ENCODE measurements around the gene RTN4IP1.

DNA sequence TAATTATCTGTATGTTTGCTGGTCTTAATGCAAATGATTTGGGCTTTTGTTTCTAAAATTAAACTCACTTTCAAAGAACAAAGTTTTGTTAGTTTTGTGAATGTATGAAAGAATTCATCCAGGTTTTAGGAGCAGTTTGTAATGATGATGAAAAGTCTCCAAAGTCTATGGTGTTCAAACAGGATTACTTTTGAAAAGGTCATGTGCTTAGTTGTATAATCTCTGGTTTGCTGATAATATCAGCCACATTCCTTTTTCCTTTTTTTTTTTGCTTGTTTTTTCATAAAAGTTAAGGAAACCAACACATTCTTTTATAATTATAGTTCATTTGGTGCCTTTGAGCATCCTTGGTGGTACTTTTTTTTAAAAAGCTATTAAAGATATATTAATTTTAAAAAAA is 88.9 kb downstream of the RTN4IP1 start:
- TF ChIP-seq CTCF (IDR thresholded peaks at IDR 0.05 in 2 of 3, conservative IDR thresholded peaks at IDR 0.05 in 1 of 3; ENCODE audit: control insufficient read depth in 2 of 3, extremely low read depth in 1 of 3, insufficient read depth in 1 of 3, low read depth in 3 of 3, low read length in 3 of 3) (no peak), EGR1 (IDR thresholded peaks at IDR 0.05; ENCODE audit: borderline replicate concordance in 1 of 2, low read depth in 2 of 2, low read length in 2 of 2) (no peak), SRF (IDR thresholded peaks at IDR 0.05; ENCODE audit: low read depth in 2 of 2, low read length in 2 of 2) (no peak), EP300 (IDR thresholded peaks at IDR 0.05; ENCODE audit: borderline replicate concordance in 1 of 2, control insufficient read depth in 1 of 2, low read depth in 2 of 2, low read length in 2 of 2) (no peak), CEBPB (IDR thresholded peaks at IDR 0.05; ENCODE audit: borderline replicate concordance in 1 of 2, low read depth in 2 of 2, low read length in 2 of 2) (no peak), TAF1 (IDR thresholded peaks at IDR 0.05; ENCODE audit: borderline replicate concordance, low read depth, low read length) (no peak), POLR2A (IDR thresholded peaks at IDR 0.05; ENCODE audit: low read depth, low read length) (no peak), EZH2 (IDR thresholded peaks at IDR 0.05; ENCODE audit: borderline replicate concordance, control insufficient read depth, low read depth, low read length) (no peak), IKZF1 (conservative IDR thresholded peaks at IDR 0.05) (no peak)
- TF ChIP-seq, protein P1, sequence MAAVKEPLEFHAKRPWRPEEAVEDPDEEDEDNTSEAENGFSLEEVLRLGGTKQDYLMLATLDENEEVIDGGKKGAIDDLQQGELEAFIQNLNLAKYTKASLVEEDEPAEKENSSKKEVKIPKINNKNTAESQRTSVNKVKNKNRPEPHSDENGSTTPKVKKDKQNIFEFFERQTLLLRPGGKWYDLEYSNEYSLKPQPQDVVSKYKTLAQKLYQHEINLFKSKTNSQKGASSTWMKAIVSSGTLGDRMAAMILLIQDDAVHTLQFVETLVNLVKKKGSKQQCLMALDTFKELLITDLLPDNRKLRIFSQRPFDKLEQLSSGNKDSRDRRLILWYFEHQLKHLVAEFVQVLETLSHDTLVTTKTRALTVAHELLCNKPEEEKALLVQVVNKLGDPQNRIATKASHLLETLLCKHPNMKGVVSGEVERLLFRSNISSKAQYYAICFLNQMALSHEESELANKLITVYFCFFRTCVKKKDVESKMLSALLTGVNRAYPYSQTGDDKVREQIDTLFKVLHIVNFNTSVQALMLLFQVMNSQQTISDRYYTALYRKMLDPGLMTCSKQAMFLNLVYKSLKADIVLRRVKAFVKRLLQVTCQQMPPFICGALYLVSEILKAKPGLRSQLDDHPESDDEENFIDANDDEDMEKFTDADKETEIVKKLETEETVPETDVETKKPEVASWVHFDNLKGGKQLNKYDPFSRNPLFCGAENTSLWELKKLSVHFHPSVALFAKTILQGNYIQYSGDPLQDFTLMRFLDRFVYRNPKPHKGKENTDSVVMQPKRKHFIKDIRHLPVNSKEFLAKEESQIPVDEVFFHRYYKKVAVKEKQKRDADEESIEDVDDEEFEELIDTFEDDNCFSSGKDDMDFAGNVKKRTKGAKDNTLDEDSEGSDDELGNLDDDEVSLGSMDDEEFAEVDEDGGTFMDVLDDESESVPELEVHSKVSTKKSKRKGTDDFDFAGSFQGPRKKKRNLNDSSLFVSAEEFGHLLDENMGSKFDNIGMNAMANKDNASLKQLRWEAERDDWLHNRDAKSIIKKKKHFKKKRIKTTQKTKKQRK (IDR thresholded peaks at IDR 0.05; ENCODE audit: low read depth, low read length): no peak
- TF ChIP-seq, protein P2, sequence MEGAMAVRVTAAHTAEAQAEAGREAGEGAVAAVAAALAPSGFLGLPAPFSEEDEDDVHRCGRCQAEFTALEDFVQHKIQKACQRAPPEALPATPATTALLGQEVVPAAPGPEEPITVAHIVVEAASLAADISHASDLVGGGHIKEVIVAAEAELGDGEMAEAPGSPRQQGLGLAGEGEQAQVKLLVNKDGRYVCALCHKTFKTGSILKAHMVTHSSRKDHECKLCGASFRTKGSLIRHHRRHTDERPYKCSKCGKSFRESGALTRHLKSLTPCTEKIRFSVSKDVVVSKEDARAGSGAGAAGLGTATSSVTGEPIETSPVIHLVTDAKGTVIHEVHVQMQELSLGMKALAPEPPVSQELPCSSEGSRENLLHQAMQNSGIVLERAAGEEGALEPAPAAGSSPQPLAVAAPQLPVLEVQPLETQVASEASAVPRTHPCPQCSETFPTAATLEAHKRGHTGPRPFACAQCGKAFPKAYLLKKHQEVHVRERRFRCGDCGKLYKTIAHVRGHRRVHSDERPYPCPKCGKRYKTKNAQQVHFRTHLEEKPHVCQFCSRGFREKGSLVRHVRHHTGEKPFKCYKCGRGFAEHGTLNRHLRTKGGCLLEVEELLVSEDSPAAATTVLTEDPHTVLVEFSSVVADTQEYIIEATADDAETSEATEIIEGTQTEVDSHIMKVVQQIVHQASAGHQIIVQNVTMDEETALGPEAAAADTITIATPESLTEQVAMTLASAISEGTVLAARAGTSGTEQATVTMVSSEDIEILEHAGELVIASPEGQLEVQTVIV (IDR thresholded peaks at IDR 0.05; ENCODE audit: borderline replicate concordance, partially characterized antibody): no peak
- TF ChIP-seq, protein P3, sequence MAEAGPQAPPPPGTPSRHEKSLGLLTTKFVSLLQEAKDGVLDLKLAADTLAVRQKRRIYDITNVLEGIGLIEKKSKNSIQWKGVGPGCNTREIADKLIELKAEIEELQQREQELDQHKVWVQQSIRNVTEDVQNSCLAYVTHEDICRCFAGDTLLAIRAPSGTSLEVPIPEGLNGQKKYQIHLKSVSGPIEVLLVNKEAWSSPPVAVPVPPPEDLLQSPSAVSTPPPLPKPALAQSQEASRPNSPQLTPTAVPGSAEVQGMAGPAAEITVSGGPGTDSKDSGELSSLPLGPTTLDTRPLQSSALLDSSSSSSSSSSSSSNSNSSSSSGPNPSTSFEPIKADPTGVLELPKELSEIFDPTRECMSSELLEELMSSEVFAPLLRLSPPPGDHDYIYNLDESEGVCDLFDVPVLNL (IDR thresholded peaks at IDR 0.05; ENCODE audit: low read depth, low read length): no peak
- TF ChIP-seq, protein P4, sequence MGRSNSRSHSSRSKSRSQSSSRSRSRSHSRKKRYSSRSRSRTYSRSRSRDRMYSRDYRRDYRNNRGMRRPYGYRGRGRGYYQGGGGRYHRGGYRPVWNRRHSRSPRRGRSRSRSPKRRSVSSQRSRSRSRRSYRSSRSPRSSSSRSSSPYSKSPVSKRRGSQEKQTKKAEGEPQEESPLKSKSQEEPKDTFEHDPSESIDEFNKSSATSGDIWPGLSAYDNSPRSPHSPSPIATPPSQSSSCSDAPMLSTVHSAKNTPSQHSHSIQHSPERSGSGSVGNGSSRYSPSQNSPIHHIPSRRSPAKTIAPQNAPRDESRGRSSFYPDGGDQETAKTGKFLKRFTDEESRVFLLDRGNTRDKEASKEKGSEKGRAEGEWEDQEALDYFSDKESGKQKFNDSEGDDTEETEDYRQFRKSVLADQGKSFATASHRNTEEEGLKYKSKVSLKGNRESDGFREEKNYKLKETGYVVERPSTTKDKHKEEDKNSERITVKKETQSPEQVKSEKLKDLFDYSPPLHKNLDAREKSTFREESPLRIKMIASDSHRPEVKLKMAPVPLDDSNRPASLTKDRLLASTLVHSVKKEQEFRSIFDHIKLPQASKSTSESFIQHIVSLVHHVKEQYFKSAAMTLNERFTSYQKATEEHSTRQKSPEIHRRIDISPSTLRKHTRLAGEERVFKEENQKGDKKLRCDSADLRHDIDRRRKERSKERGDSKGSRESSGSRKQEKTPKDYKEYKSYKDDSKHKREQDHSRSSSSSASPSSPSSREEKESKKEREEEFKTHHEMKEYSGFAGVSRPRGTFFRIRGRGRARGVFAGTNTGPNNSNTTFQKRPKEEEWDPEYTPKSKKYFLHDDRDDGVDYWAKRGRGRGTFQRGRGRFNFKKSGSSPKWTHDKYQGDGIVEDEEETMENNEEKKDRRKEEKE (IDR thresholded peaks at IDR 0.05): no peak
- TF ChIP-seq, protein P5, sequence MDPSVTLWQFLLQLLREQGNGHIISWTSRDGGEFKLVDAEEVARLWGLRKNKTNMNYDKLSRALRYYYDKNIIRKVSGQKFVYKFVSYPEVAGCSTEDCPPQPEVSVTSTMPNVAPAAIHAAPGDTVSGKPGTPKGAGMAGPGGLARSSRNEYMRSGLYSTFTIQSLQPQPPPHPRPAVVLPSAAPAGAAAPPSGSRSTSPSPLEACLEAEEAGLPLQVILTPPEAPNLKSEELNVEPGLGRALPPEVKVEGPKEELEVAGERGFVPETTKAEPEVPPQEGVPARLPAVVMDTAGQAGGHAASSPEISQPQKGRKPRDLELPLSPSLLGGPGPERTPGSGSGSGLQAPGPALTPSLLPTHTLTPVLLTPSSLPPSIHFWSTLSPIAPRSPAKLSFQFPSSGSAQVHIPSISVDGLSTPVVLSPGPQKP (IDR thresholded peaks at IDR 0.05; ENCODE audit: low read depth, low read length): no peak

Measured in GM12878 (cell line).